Skin epidermis (tissue), 12 donors: ENCODE data around the gene NRARP.
"Not testable (repeated sequence)": the region's sequence is repeated elsewhere in the genome, so short reads cannot be mapped to it uniquely, and the experiment has no call there.

Source experiments
- H3K27ac ChIP-seq, 21 experiments: fragments of 200-600 bp; sonication (generic) in 11 of 21; one replicate each; pipeline ENCODE4 v1.5.0; 2020; ENCODE audit warnings: mild to moderate bottlenecking in 3 of 21, inconsistent platforms in 2 of 21, moderate library complexity in 2 of 21
- H3K4me3 ChIP-seq, 7 experiments: fragments of 200-600 bp; sonication (generic) in 2 of 7; one replicate each; pipeline ENCODE4 v1.5.0; 2020; ENCODE audit warnings: inconsistent platforms in 2 of 7, mild to moderate bottlenecking in 2 of 7, moderate library complexity in 1 of 7

NRARP gene, protein sequence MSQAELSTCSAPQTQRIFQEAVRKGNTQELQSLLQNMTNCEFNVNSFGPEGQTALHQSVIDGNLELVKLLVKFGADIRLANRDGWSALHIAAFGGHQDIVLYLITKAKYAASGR

DNA sequence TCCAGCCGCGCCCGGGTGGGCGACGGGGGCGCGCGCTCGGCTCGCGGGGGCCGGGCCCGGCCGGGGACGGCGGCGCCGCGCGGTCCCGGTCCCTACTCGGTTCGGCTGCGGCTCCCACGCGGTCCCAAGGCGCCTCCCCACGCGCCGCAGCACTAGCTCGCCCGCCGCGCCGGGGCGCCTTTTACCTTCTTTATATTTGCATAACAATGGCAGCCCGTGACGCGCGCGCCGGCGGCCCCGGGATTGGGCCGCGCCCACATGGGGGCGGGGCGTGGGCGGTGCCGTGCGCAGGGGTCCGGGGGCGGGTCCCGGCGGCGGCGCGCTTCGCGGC, at the start of gene NRARP:
Gene NRARP (minus strand): TSS at position 154 of the 331 bp plus-strand sequence. CDS start 343 bp downstream, outside the sequence.
- peak within 1 kb of the TSS; percentile 41 to 60 (median 53) for H3K4me3 ChIP-seq

DNA sequence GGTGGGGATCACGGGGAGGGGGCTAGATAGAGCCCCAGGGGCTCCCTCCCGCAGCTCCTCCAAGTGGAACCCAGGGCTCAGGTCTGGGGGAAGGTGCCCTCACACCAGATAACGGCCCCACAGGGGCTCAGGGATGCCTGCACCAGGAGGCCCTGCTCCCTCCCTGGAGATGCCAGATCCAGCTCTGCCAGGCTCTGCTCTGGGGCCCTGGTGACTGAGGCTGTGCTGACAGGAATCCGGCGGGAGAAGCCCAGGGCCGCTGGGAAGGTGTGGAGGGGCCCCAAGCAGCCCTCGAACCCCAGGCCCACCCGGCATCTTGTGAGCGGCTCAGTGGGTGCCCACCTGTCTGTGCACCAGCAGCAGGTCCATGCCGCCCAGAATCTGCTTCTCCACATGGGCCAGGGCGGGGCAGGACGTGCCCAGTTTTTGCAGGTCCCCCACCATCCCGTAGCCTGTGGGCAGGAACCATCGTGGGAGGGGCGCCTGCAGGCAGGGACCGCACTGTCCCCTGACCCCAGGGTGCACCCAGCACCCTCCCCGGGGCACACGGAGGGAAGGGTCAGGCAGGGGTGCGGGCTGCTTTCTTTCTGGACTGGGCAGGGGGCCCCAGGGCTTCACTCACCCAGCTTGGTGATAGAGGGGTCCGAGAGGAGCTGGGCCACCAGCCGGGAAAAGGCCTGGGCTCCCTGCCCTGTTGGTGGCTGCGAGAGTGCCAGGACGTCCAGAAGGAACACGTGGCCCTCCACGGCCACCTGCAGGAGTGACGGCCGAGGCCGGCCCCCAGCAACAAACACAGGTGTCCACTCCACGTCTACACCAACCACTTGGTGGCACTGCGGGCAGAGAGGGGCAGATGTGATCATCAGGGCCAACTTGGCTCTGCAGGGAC, 48.9 kb upstream of the NRARP start:
- H3K4me3 ChIP-seq, result no peak overlapping the region
- no peak overlapping the region for H3K27ac ChIP-seq

More for the DNA sequence above, at the start of gene NRARP:
- peak within 1 kb of the TSS; percentile 57 to 93 (median 86) for H3K27ac ChIP-seq

DNA sequence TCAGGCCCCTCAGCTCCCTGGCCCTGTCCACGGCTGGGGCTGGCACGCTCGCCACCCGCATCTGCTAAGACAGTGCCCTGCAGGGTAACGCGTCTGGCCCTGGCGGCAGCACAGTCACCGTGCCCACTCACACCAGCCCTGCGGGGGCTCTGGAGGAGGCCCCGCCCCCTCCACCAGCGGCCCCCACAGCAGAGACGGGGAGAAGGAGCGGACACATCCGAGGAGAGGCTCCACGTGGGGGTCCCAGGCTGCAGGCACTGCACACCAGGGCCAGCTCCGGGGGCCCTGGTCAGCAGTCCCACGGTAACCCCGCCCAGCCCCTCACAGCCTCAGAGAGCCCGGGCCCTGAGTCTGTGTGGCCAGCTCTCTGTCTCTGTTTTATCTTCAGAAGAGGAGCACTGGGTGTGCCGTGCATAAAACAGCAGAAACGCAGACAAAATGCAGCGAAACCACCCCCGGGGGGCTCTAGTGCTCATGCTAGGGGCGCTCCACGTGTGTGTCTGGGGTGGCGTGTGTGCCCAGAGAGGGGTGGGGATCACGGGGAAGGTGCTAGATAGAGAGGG, 47.5 kb upstream of the NRARP start:
- Histone ChIP-seq H3K4me3 (no peak overlapping the region), H3K27ac (no peak overlapping the region)

DNA sequence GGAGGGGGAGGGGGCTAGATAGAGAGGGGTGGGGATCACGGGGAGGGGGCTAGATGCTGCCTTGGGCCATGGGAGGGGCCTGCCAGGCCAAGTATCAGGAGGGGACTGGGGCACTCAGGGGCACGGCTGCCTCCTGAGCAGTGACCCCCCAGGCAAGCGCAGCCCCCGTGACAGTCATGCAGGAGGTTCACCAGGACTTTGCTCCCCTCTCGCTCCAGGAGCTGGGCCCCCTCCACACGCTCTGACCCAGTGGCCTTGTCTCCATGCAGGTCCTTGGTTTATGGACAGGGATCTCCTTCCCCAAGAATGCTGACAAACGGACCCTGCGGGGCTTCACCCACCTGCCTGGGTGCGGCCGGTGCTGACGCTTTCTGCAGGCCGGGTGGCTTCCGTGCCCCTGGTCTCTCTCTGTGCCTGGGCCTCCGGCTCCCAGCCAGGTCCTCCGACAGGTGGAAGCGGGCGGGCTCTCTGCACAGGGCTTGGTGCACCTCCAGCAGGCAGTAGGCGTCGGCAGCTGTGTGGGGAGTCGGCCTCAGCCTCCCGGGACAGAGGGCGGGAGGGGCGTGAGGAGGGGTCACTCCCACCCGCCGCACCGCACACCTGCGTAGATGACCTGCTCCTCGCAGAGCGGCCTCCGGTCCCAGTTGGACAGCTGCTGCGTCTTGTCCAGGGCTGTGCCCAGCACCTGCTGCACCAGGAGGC, 46.8 kb upstream of the NRARP start:
- Histone ChIP-seq H3K4me3 (no peak overlapping the region), H3K27ac (no peak overlapping the region)

DNA sequence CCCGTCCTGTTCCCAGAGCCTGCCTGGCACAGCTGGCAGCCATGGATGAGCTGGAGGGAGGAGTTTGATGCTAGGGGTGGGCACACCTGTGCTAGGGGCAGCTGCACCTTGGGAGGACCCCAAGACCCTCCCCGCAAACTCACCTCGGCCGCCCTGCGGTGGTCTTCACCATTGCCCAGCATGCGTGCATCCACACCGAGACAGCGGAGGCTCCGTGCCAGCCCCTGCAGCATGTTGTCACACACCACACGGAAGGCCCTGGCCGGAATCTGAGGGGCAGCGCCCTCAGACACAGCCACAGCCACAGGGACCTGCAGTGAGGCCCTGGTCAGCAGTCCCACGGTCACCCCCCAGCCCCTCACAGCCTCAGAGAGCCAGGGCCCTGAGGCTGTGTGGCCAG, 45.9 kb upstream of the NRARP start:
- H3K4me3 ChIP-seq, result no peak overlapping the region
- no peak overlapping the region for H3K27ac ChIP-seq

DNA sequence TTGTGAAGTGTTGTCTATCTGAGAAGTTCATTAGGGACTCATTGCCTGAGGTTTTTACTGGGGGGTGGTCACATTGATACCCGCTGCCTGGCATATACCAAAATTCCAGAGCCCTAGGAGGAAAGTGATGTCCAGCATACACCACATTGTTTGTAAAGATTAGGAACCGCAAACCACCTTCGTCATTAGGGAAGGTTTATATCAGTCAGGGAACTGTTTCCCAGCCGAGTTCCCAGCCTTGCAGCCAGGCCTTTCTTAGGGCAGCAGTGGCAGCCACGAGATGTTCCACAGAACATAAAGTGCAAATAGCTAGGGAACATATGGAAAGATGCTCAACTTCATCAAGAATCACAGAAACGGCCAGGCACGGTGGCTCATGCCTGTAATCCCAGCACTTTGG, 40.4 kb upstream of the NRARP start:
- no peak overlapping the region for H3K4me3 ChIP-seq
- H3K27ac ChIP-seq, result no peak overlapping the region

DNA sequence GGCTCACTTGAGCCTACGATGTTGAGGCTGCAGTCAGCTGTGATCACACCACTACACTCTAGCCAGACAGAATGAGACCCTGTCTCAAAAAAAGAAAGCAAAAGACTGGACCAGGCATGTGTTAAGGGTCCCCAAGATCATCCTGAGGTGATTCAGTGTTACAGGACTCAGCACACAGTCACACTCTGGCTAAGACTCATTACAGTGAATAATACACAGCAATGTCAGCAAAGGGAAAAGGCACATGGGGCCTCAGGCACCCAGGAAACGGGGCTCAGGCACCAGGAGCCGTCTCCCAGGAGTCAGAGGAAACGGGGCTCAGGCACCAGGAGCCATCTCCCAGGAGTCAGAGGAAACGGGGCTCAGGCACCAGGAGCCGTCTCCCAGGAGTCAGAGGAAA, 39.2 kb upstream of the NRARP start:
- Histone ChIP-seq H3K4me3 (no peak overlapping the region), H3K27ac (no peak overlapping the region)

DNA sequence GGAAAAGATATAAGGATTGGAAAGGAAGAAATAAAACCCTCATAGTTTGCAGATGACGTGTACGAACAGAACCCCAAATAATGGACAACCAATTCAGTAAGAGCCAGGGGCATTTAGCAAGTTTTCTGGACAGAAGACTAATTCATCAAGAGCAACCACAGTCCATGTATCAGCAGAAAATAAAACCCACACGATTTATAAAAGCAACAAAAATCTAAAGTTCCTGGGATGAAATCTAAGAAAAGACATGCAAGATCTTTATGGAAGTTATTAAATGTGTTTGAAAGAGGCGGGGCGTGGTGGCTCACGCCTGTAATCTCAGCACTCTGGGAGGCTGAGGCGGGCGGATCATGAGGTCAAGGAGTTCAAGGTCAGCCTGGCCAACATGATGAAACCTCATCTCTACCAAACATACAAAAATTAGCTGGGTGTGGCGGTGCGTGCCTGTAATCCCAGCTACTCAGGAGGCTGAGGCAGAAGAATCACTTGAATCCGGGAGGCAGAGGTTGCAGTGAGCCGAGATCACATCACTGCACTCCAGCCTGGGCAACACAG, 37.9 kb upstream of the NRARP start:
- H3K4me3 ChIP-seq, H3K27ac ChIP-seq: not testable (repeated sequence)

DNA sequence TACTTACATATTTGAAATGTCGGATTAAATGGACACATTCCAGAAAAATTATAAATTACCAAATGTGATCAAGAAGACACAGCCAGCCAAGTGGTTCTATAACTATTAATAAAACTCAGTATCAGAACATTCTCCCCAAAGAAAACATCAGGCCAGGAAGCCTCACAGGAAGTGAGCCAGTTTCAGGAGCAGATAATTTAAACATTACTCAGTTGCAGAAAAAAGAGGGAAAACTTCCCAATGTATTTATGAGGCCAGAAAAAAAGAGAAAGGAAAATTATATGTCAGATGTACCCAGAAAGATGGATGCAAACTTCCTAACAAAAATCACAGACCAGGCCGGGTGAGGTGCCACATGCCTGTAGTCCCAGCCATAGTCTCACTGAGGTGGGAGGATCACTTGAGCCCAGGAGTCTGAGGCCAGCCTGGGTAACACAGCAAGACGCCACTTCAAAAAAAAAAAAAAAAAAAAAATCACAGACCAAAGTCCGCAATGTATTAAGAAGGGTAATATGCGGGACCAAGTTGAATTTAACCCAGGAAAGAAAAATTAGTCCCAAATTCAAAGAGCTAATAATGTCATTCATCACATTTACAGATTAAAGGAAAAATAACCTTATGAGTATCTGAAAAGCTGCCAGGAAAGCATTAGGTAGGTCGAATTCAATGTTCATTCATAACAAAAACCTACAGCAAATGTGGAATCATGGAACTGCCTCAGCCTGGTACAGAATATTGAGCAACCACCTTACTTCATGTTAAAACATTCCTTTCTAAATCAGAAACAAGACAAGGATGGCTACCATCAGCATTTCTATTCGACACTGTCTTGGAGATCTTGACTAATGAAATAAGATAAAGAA, 37.2 kb upstream of the NRARP start:
- Histone ChIP-seq H3K27ac (no peak overlapping the region), H3K4me3 (no peak overlapping the region)

DNA sequence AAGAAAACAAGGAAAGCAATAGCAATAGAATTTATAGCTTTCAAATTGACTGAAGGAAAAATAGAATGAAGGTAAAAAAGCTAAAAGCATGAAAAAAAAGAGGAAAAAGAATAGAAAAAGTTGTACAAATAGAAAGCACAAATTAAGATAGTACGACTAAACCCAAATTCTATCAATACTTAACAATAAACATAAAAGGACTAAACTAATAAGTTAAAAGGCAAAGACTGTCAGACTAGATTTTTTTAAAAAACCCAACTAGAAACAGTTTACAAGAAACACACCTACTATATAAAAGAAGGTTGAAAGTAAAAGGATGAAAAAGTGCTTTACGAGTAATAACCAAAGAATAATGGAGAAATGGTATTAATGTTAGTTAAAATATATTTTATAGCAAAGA, 34.7 kb upstream of the NRARP start:
- H3K27ac ChIP-seq, result no peak overlapping the region

DNA sequence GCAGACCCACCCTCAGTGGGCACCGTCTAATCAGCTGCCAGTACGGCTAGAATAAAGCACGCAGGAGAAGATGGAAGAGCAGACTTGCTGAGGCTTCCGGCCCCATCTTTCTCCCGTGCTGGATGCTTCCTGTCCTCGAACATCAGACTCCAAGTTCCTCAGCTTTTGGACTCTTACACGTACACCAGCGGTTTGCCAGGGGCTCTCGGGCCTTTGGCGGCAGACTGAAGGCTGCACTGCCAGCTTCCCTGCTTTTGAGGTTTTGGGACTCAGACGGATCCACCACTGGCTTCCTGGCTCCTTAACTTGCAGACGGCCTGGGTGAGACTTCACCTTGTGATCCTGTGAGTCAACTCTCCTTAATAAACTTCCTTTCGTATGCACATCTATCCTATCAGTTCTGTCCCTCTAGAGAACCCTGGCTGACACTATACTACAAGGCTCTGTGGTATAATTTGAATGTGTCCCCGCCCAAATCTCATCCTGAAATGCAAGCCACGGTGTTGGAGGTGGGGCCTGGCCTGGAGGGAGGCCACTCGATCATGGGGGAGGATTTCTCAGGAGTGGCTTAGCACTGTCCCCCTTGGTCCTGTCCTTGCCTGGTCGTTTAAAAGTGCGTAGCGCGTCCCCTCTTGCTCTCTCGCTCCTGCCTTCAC, 31.1 kb upstream of the NRARP start:
- Histone ChIP-seq H3K27ac (no peak overlapping the region), H3K4me3 (no peak overlapping the region)

More for the DNA sequence above, 34.7 kb upstream of the NRARP start:
- H3K4me3 ChIP-seq, result no peak overlapping the region

DNA sequence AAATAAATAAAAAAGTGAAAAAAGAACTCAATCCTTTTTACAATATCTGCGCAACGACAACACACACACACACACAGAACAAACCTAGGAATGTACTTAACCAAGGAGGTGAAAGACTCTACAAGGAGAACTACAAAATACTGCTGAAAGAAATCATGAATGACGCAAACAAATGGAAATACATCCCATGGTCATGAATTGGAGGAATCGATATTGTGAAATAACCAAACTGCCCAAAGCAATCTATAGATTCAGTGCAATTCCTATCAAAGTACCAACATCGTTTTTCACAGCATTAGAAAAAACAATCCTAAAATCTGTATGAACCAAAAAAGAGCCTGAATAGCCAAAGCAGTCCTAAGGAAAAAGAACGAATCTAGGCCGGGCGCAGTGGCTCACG, 29.9 kb upstream of the NRARP start:
- H3K27ac ChIP-seq, result no peak overlapping the region
- no peak overlapping the region for H3K4me3 ChIP-seq

DNA sequence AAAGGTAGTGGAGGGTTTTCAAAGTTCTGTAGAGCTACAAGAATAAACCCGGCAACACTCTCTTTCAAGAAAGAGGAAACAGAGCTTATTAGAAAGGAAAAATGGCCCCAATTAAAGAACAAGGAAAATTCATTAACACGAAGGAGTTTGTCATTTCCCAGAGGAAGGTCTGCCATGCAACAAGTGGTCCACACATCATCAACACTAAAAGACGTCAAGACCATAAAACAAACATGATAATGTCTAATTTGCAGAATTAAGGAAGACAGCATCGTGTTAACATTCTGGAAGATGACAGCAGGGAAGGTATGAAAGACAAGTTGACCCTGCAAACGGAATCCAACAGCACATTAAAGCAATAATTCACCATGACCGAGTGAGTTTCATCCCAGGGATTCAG, 28.6 kb upstream of the NRARP start:
- H3K4me3 ChIP-seq, result no peak overlapping the region
- no peak overlapping the region for H3K27ac ChIP-seq

DNA sequence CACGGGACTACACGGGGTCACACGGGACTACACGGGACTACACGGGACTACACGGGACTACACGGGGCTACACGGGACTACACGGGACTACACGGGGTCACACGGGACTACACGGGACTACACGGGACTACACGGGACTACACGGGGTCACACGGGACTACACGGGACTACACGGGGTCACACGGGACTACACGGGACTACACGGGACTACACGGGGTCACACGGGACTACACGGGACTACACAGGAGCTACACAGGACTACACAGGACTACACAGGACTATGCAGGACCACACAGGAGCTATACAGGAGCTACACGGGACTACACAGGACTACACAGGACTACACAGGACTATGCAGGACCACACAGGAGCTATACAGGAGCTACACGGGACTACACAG, 27.5 kb upstream of the NRARP start:
- not testable (repeated sequence) for H3K4me3 ChIP-seq

DNA sequence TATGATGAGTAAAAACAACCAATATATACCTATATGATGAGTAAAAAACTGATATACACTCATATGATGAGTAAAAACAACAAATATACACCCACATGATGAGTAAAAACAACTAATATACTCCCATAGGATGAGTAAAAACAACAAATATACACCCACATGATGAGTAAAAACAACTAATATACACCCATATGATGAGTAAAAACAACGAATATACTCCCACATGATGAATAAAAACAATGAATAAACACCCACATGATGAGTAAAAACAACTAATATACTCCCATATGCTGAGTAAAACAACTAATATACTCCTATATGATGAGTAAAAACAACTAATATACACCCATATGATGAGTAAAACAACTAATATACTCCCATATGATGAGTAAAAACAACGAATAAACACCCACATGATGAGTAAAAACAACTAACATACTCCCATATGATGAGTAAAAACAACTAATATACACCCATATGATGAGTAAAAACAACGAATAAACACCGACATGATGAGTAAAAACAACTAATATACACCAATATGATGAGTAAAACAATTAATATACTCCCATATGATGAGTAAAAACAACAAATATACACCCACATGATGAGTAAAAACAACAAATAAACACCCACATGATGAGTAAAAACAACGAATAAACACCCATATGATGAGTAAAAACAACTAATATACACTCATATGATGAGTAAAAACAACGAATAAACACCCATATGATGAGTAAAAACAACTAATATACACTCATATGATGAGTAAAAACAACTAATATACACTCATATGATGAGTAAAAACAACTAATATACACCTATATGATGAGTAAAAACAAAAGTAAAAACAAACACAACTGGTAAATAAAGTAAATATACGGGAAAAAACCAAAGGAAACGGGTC, 25.8 kb upstream of the NRARP start:
- not testable (repeated sequence) for H3K4me3 ChIP-seq, H3K27ac ChIP-seq

More for the DNA sequence above, 27.5 kb upstream of the NRARP start:
- not testable (repeated sequence) for H3K27ac ChIP-seq

DNA sequence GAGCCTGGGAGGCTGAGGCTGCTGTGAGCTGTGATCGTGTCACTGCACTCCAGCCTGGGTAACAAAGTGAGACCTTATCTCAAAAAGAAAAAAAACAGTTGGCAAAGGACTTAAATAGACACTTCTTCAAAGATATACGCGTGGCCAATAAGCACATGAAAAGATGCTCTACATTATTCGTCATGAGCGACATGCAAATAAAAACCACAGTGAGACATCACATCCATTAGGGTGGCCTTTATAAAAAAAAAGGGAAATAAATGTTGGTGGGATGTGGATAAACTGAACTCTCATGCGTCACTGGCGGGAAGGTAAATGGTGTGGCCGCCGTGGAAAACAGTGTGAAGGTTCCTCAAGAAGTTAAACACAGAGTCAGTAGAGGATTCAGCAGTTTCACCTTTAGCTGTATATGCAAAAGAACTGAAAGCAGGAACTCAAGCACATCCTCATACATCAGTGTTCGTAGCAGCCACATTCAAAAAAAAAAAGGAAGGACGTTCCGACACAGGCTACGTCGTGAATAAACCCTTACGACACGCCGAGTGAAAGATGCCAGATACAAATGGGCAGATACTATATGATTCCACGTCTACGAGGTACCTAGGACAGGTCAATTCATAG, 24.5 kb upstream of the NRARP start:
- Histone ChIP-seq H3K4me3 (no peak overlapping the region), H3K27ac (no peak overlapping the region)

DNA sequence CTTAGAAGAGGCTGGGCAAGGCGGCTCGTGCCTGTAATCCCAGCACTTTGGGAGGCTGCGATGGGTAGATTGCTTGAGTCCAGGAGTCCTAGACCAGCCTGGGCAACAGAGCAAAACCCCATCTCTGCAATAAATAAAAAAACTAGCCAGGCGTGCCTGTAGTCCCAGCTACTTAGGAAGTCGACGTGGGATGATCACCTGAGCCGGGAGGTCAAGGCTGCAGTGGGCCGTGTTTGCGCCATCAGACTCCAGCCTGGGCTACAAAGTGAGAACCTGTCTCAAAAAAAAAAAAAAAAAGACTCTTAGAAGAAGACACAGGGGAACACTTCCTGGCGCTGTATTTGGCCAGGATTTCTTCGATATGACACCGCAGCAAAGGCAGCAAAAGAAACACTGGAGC, 23.7 kb upstream of the NRARP start:
- H3K4me3 ChIP-seq, result no peak overlapping the region
- H3K27ac ChIP-seq, result no peak overlapping the region

DNA sequence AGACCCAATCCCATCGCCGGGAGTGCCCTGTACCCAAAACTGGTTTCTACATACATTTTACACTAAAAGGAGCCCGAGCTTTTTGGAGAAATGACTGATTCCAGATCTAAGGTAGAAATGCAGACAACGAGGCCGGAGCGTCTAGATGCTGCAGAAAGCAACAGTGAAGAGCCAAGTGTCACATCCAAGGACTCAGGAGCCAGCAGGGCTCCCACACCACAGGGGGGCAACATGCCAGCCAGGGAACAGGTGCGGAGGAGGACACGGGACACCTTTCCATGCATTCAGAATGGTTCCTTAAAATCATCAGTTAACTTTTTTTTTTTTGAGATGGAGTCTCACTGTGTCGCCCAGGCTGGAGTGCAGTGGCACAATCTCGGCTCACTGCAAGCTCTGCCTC, 23.1 kb upstream of the NRARP start:
- H3K4me3 ChIP-seq, result no peak overlapping the region
- no peak overlapping the region for H3K27ac ChIP-seq
